Uterus (tissue), 4 donors: Measurements from ENCODE around the gene TNFRSF18. TPM values are rescaled to one million over a fixed set of nuclear protein-coding genes. Genes with fewer than 3 reads are reported as not detected.

ENCODE experiments used
- DNase-seq, 2 donors: peaks; one replicate each; pipeline ENCODE4 v3.0.0-alpha.2; 2019 to 2020
- H3K27ac ChIP-seq, 2 donors: fragments of 200-600 bp; sonication (generic); 1 replicate in 1 of 2; 2 replicates in 1 of 2; pipeline ENCODE4 v1.5.1; 2016 to 2018
- H3K27me3 ChIP-seq, 2 donors: fragments of 200-600 bp; sonication (generic); one replicate each; pipeline ENCODE4 v1.5.1; 2018 to 2019; ENCODE audit warnings: control low read depth in 1 of 2
- H3K36me3 ChIP-seq, 2 donors: fragments of 200-600 bp; sonication (generic); one replicate each; pipeline ENCODE4 v1.5.1; 2019; ENCODE audit warnings: control low read depth in 1 of 2
- H3K4me1 ChIP-seq, 2 donors: fragments of 200-600 bp; sonication (generic); one replicate each; pipeline ENCODE4 v1.5.1; 2018 to 2019; ENCODE audit warnings: control low read depth in 1 of 2
- H3K4me3 ChIP-seq, 2 donors: fragments of 200-600 bp; sonication (generic); 1 replicate in 1 of 2; 2 replicates in 1 of 2; pipeline ENCODE4 v1.5.1; 2018 to 2019; ENCODE audit warnings: mild to moderate bottlenecking in 1 of 2
- H3K9me3 ChIP-seq, 2 donors: fragments of 200-600 bp; sonication (generic); one replicate each; pipeline ENCODE4 v1.5.1; 2019; ENCODE audit warnings: control low read depth in 1 of 2
- POLR2A ChIP-seq, 2 donors: fragments of 450-650 bp; IDR thresholded peaks; one replicate each; pipeline ENCODE4 v1.6.1; 2016; ENCODE audit warnings: antibody characterized with exemption in 2 of 2, mild to moderate bottlenecking in 1 of 2, moderate library complexity in 1 of 2
- intact Hi-C: fragments of 100-400 bp; cut with DNase I; formaldehyde crosslinking; loops from one replicate; pipeline ENCODE4 v1.15.1; 2023; ENCODE audit warnings: low total_unique reads
- total RNA-seq, 4 donors: library from RNA; depleted of rRNA in 3 of 4; stranded (reverse); fragments of >200 nt in 3 of 4; gene quantifications; one replicate each; pipeline versions ENCODE4 v1.1.0 to v1.2.4, GENCODE V29; 2014 to 2023
- TF ChIP-seq, protein P1 (sequence below), 4 experiments: fragments of 200-600 bp in 2 of 4; fragments of 450-650 bp in 2 of 4; sonication (generic) in 2 of 4; IDR thresholded peaks; one replicate each; pipeline ENCODE4 v1.5.1; 2016 to 2019; ENCODE audit warnings: antibody characterized with exemption in 4 of 4, mild to moderate bottlenecking in 2 of 4, moderate library complexity in 1 of 4
- donor health status: DM: yes; HTN: yes; CAD: no.

Gene TNFRSF18
- total RNA-seq, 4 donors from 2014 or later: 0.37 to 2.6 TPM; not detected in 2

DNA sequence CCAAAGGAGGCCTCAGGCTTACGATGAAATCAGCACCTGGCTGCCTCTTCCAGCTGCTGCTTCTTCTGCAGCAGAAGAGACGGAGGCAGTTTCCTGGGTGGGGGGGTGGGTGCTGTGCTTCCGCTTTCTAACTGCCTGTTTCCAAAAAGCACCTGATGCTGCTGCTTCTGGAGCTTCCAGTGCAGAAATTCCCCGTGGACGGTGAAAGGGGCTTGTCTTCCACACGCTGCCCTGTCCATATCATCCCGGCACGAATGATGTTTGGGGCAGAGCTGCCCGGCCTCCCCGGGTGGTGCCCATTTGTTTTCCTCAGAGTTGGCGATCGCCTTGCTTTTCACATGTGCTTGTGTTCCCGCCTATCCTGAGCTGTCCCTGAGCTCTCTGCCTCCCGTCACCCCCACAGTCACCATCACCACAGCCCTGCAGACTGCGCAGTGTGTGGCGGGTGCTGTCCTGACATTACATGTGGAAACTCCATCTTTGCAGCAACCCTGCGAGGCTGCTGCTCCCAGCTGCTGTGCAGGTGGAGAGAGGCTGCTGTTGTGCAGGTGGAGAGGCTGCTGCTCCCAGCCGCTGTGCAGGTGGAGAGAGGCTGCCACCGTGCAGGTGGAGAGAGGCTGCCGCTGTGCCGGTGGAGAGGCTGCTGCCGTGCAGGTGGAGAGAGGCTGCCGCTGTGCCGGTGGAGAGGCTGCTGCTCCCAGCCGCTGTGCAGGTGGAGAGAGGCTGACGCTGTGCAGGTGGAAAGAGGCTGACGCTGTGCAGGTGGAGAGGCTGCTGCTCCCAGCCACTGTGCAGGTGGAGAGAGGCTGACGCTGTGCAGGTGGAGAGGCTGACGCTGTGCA lies 30.9 kb downstream of the TNFRSF18 start:
- Histone ChIP-seq H3K9me3 (no peaks in the 10 kb centered on the region), H3K4me3 (no peak overlapping the region), H3K27me3 (peaks cover 10 to 19% of the 10 kb centered on the region in 2 donors), H3K27ac (no peak overlapping the region), H3K36me3 (no peaks in the 10 kb centered on the region), H3K4me1 (no peaks in the 10 kb centered on the region)
- intact Hi-C loops: no loop called here
- TF ChIP-seq POLR2A (IDR thresholded peaks at IDR 0.05): no peak
- TF ChIP-seq, protein P1, sequence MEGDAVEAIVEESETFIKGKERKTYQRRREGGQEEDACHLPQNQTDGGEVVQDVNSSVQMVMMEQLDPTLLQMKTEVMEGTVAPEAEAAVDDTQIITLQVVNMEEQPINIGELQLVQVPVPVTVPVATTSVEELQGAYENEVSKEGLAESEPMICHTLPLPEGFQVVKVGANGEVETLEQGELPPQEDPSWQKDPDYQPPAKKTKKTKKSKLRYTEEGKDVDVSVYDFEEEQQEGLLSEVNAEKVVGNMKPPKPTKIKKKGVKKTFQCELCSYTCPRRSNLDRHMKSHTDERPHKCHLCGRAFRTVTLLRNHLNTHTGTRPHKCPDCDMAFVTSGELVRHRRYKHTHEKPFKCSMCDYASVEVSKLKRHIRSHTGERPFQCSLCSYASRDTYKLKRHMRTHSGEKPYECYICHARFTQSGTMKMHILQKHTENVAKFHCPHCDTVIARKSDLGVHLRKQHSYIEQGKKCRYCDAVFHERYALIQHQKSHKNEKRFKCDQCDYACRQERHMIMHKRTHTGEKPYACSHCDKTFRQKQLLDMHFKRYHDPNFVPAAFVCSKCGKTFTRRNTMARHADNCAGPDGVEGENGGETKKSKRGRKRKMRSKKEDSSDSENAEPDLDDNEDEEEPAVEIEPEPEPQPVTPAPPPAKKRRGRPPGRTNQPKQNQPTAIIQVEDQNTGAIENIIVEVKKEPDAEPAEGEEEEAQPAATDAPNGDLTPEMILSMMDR (IDR thresholded peaks at IDR 0.05): no peak
- no peak for DNase-seq

DNA sequence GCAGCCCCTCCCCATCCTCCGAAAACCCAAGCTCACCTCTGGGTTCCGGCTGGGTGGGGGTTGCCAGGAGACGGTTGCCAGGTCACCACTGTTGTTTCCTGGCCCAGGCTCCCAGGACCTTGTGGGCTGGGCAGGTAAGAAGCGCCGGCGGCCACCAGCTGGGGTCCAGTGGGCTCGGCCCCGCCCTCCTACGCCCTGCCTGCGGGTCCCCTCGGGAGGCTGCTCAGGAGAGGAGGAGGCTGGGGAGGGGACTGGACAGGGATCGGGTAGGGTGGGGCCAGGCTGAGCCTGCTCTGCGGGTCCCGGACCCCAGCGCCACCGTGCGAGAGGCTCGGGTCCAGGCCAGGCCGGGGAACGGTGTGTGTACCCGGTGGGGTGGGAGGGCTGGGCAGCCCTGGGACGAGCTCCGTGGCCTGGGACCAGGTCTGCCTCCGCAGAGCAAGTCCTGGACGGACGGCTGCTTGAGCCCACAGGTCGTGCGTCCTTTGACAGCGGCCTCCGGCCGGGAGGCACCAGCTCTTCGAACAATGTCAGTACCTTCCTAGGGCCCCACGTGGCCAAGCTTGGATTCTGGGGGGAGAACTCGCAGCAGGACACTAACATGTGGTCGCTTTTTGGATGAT lies 32.5 kb downstream of the TNFRSF18 start, which contains the start of gene TTLL10:
TTLL10 (plus strand) TSS at position 88 of the 623 bp plus-strand sequence. CDS start 5,336 bp downstream, outside the sequence.
- H3K9me3 ChIP-seq: no peaks in the 10 kb centered on the region
- no peaks in the 10 kb centered on the region for H3K36me3 ChIP-seq
- H3K27me3 ChIP-seq: peaks cover 10 to 19% of the 10 kb centered on the region in 2 donors
- no peak within 1 kb of the TSS for H3K27ac ChIP-seq
- H3K4me3 ChIP-seq: no peak within 1 kb of the TSS
- TF ChIP-seq, protein P1 (IDR thresholded peaks at IDR 0.05): no peak
- no peak for TF ChIP-seq POLR2A (IDR thresholded peaks at IDR 0.05)
- no peaks in the 10 kb centered on the region for H3K4me1 ChIP-seq
- DNase-seq: no peak
- intact Hi-C loops: no loop called here

DNA sequence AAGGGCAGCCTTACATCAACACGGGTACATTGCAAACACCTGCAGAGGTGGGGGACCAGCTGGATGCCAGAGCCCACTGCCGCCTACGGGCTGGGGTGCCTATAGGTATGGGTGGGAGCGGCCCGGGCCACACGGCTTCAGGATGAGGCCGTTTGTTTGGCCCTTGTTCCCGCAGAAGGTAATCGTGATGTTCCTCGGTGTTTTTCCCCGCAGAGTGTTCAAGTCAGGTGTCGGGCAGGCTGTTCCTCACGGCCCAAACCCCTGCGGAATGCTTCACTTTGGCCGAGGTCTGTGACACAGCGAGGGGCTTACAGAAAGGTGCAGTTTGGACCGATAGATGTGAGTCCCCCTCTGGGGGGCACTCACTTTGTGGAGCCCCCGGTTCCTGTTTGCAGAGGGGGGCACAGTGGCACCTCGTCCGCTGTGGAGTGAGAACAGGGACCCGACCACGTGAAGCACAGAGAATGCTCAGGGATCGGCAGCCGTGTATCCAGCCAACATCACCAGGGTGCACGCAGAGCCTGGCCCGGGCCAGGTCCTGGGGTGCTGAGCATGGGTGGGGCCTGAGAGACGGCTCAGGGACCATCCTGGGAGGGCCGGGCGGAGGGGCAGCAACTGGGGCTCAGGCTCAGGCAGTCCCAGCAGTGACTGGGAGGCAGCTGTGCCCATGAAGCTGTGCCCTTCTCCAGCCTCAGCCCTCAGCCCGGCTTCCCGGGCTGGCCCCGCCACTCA lies 33.2 kb downstream of the TNFRSF18 start:
- intact Hi-C loops: no loop called here
- Histone ChIP-seq H3K27me3 (peaks cover 10 to 19% of the 10 kb centered on the region in 2 donors), H3K36me3 (no peaks in the 10 kb centered on the region), H3K9me3 (no peaks in the 10 kb centered on the region), H3K4me3 (no peak overlapping the region), H3K27ac (no peak overlapping the region), H3K4me1 (no peaks in the 10 kb centered on the region)
- no peak for DNase-seq
- TF ChIP-seq, protein P1 (IDR thresholded peaks at IDR 0.05): no peak
- TF ChIP-seq POLR2A (IDR thresholded peaks at IDR 0.05): no peak

DNA sequence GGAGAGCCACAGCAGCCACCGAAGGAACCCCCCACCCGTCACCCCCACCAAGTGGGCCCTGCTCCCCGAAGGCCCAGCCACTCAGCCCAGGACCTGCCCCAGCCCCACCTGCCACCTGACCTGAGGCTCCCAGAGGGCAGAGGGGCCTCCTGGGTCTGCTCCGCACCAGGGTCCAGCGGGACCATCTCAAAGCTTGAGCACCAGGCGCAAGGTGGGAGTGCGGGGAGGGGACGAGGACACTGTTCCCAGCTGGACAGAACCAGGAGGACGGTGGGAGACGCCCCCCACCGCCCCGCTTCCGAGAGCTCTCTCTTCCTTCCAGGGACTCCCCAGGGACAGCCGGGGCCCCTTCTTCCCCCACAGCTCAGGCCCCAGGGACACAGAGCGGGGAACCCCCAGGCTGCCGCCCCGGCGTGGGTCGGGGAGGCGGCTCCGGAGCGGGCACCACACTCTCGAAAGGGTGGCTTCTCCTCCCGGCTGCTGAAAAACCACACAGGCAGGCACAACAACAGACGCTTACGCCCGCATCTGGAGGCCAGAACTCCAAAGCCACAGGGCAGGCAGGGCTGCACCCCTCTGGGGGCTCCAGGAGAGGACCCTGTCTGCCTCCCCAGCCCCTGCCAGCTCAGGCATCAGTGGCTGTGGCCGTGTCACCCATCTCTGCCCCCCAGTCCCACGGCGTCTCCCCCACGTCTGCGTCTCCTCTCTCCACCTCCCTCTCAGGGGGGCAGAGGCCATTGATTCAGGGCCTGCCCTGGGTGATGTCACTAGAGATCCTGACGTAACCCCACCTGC lies 34.6 kb downstream of the TNFRSF18 start:
- TF ChIP-seq, protein P1 (IDR thresholded peaks at IDR 0.05): no peak
- no peak for TF ChIP-seq POLR2A (IDR thresholded peaks at IDR 0.05)
- H3K4me3 ChIP-seq: no peak overlapping the region
- H3K9me3 ChIP-seq: no peaks in the 10 kb centered on the region
- intact Hi-C loops: no loop called here
- no peak overlapping the region for H3K27ac ChIP-seq
- DNase-seq: no peak
- H3K36me3 ChIP-seq: no peaks in the 10 kb centered on the region
- H3K27me3 ChIP-seq: peaks cover 10 to 19% of the 10 kb centered on the region in 2 donors
- no peaks in the 10 kb centered on the region for H3K4me1 ChIP-seq
